AG09309 (cell line): ENCODE results near the gene GRP.

ENCODE experiments used
- DNase-seq: peaks from one replicate; pipeline ENCODE4 v3.0.0-alpha.2; 2010; ENCODE audit warnings: low read depth
- H3K4me3 ChIP-seq: 2 replicates; pipeline ENCODE4 v1.5.1; 2011; ENCODE audit warnings: mild to moderate bottlenecking, low read depth, low read length, moderate library complexity; ENCODE audit not compliant: control insufficient read depth
- CTCF ChIP-seq: IDR thresholded peaks from 2 replicates; pipeline ENCODE4 v1.5.1; 2011; ENCODE audit warnings: mild to moderate bottlenecking, low read depth, low read length, inconsistent platforms; ENCODE audit not compliant: insufficient read depth, control insufficient read depth; ENCODE audit errors: missing control alignments

Gene GRP

GRCh38 chr18:59265974-59266369 lies 46.0 kb downstream of the GRP start:
- TF ChIP-seq CTCF: no peak
- H3K4me3 ChIP-seq: no peak overlapping the region
- DNase-seq: no peak

DNA sequence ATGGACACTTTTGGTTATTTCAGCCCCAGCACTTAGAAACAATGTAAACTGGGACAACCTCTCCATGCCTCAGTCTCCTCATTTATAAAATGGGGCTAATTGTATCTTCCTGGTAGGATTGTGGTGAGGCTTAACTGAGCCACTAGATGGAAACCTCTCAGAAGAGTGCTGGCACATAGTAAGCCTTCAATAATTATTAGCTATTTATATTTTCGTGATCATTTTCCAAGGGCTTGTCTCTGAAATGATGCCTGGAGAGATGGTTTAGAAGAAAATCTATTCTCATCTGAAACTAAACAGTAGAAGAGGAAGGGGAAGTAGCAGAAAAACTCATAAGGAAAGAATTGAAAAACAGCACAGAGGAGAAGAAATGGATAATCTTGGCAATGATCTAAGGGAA lies 46.5 kb downstream of the GRP start:
- H3K4me3 ChIP-seq: no peak overlapping the region
- DNase-seq: no peak
- TF ChIP-seq CTCF: no peak

- TF ChIP-seq CTCF: no peak
- no peak overlapping the region for H3K4me3 ChIP-seq
Observed at GRCh38 chr18:59266886-59267502, 47.0 kb downstream of the GRP start.

DNA sequence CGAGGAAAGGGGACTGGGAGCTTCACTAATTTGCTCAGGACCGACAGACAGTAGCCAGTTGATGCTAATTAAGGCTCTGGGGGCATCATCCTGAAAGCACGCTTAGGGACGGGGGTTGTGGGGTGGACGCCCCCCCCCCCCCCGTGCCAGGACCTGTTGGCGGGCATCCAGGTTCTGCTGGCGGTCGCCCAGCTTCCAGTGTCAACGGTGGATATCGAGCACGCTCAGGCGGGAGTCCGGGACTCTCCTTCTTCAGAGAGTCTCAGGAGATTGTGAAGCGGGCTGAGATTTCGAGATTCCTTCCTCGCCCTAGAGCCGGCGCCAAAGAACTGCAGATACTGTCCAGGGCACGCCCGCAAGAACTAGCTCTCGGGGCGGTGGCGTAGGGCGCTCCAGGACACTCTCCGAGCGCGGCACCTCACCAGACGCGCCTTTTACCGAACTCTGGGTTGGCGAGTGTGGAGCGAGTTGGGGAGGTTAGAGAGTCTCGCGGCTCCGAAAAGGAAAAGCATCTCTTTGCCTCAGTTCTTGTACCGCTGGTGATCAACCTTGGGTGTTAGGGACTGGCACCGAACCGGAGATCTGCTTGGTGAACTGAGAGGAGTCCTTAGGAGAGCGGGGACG lies 47.7 kb downstream of the GRP start:
- no peak for DNase-seq
- TF ChIP-seq CTCF: no peak
- H3K4me3 ChIP-seq: no peak overlapping the region

More at GRCh38 chr18:59266886-59267502, 47.0 kb downstream of the GRP start:
- DNase-seq: no peak

DNA sequence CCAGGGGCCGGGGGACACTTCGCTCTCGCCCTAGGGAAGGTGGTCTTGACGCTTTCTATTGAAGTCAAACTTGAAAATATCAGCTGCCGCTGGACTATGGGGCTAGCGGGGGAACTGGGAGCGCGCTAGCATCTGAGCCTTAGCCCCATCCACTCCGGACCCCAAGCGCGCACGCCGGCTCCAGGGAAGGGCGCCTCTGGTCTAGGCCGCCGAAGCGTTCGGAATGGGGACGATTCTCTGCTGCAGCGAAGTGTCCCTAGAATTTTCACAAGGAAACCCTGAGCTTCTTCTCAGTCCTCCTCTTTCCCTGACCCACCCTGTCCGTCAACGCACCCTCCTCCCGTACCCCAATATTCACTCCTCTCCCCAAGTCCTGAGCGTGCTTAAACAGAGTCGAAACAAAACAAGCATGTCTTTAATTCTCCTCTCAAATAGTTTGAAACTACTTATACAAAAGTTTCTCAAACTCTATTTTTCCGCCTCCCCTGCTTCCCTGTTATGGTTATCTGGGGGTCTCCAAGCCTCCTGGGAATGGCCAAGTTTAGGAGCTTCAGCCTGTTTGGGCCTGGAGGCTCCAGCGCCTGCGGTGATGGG lies 48.3 kb downstream of the GRP start:
- no peak for TF ChIP-seq CTCF
- no peak overlapping the region for H3K4me3 ChIP-seq
- DNase-seq: no peak

GRCh38 chr18:59268721-59269562 lies 49.0 kb downstream of the GRP start:
- TF ChIP-seq CTCF: no peak
- no peak overlapping the region for H3K4me3 ChIP-seq

More at GRCh38 chr18:59268721-59269562, 49.0 kb downstream of the GRP start:
- no peak for DNase-seq
